Tibial artery (tissue), 4 donors: ENCODE data around the gene LAMA2.

Experiments
- DNase-seq, 2 donors: peaks; one replicate each; pipeline ENCODE4 v3.0.0-alpha.2; 2019
- H3K27ac ChIP-seq, 2 donors: fragments of 200-600 bp; sonication (generic) in 1 of 2; 1 replicate in 1 of 2; 2 replicates in 1 of 2; pipeline ENCODE4 v1.5.1; 2018 to 2019; ENCODE audit warnings: mild to moderate bottlenecking in 1 of 2
- H3K27me3 ChIP-seq, 2 donors: fragments of 200-600 bp; sonication (generic) in 1 of 2; one replicate each; pipeline versions ENCODE4 v1.5.1 to v1.6.0; 2016 to 2019
- H3K36me3 ChIP-seq, 3 donors: fragments of 200-600 bp; sonication (generic) in 2 of 3; one replicate each; pipeline ENCODE4 v1.5.1; 2016 to 2019; ENCODE audit warnings: mild to moderate bottlenecking in 2 of 3
- H3K4me1 ChIP-seq, 4 donors: fragments of 200-600 bp; sonication (generic) in 2 of 4; 1 replicate in 3 of 4; 2 replicates in 1 of 4; pipeline ENCODE4 v1.5.1; 2016 to 2019
- H3K4me3 ChIP-seq, 2 donors: fragments of 200-600 bp; sonication (generic) in 1 of 2; 1 replicate in 1 of 2; 2 replicates in 1 of 2; pipeline ENCODE4 v1.5.1; 2018 to 2019; ENCODE audit warnings: mild to moderate bottlenecking in 2 of 2
- H3K9me3 ChIP-seq, 3 donors: fragments of 200-600 bp; sonication (generic) in 1 of 3; one replicate each; pipeline ENCODE4 v1.5.1; 2016 to 2019
- intact Hi-C: fragments of 100-400 bp; cut with DNase I; formaldehyde crosslinking; loops from one replicate; pipeline ENCODE4 v1.15.0; 2023; ENCODE audit warnings: low total_unique reads
- TF ChIP-seq, protein P1 (sequence below), 2 experiments: fragments of 200-600 bp in 1 of 2; fragments of 450-650 bp in 1 of 2; IDR thresholded peaks; one replicate each; pipeline ENCODE4 v1.5.1; 2017 to 2019; ENCODE audit warnings: antibody characterized with exemption in 2 of 2, mild to moderate bottlenecking in 1 of 2, moderate library complexity in 1 of 2

Gene LAMA2

DNA sequence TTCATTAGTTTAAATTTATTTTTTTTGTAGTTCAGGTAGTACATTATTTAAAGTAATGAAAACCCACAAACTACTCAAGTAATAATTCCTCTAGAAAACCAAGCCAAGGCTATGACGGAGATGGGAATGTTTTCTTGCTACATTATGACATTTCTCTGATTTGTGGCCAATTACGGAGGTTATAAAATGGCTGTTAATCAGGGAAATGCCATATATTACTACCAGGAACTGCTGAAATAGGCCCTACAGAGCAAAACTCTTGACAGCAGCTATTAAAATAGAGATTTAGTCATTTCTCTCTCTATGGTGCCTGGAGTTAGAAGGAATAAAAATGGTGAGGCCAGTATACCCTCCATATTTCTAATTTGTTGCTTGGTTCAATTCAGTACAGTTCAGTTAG lies 547.0 kb downstream of the LAMA2 start:
- Histone ChIP-seq H3K36me3 (peaks cover 0 to 6% (median 0%) of the 10 kb centered on the region in 3 donors), H3K27me3 (no peaks in the 10 kb centered on the region), H3K9me3 (no peaks in the 10 kb centered on the region), H3K27ac (no peak overlapping the region), H3K4me3 (no peak overlapping the region), H3K4me1 (no peaks in the 10 kb centered on the region)
- intact Hi-C loops, result no loop called here
- no peak for DNase-seq
- TF ChIP-seq, protein P1, sequence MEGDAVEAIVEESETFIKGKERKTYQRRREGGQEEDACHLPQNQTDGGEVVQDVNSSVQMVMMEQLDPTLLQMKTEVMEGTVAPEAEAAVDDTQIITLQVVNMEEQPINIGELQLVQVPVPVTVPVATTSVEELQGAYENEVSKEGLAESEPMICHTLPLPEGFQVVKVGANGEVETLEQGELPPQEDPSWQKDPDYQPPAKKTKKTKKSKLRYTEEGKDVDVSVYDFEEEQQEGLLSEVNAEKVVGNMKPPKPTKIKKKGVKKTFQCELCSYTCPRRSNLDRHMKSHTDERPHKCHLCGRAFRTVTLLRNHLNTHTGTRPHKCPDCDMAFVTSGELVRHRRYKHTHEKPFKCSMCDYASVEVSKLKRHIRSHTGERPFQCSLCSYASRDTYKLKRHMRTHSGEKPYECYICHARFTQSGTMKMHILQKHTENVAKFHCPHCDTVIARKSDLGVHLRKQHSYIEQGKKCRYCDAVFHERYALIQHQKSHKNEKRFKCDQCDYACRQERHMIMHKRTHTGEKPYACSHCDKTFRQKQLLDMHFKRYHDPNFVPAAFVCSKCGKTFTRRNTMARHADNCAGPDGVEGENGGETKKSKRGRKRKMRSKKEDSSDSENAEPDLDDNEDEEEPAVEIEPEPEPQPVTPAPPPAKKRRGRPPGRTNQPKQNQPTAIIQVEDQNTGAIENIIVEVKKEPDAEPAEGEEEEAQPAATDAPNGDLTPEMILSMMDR (IDR thresholded peaks at IDR 0.05), result no peak

DNA sequence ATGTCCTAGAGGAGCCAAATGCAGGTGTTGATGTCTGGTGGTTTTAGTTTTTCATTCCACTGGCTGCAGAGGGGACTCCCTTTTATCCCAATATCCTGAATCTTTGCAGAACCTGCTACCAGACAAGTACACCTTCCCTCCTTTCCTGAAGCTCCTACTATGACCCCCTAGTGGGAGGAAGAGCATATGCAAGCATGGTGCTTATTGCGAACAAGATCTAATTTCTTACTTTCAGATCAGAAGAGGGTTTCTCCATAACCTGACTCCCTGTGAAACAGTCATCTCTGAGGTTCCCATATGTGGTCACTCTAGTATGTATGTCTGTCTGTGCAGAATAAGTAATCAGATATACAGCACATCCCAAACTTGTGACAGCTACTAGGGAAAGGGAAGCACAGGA lies 549.8 kb downstream of the LAMA2 start:
- H3K4me3 ChIP-seq, result no peak overlapping the region
- DNase-seq, result no peak
- H3K27ac ChIP-seq, result no peak overlapping the region
- peaks cover 0 to 6% (median 0%) of the 10 kb centered on the region in 3 donors for H3K36me3 ChIP-seq
- intact Hi-C loops, result no loop called here
- H3K4me1 ChIP-seq, result no peaks in the 10 kb centered on the region
- H3K27me3 ChIP-seq, result no peaks in the 10 kb centered on the region
- TF ChIP-seq, protein P1 (IDR thresholded peaks at IDR 0.05), result no peak
- no peaks in the 10 kb centered on the region for H3K9me3 ChIP-seq

DNA sequence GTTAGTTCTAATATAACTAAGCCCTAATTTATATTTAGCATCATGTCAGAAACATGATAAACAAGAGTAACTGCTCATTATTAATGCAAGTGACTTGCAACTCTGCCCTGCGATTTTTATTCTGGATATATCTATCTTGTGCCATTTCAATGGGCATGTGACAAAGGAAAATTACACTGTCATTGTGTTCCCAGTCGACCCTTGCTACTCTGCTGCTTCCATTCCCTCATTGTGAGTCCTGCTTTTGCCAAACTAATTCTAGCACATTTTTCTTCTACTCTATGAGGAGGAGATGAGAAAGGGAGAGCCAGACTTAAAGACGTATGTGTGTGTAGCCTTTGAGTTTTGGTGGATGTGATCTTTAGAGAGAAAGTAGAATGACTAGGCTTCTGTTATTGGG lies 551.2 kb downstream of the LAMA2 start:
- H3K27ac ChIP-seq, result no peak overlapping the region
- no peaks in the 10 kb centered on the region for H3K9me3 ChIP-seq
- TF ChIP-seq, protein P1 (IDR thresholded peaks at IDR 0.05), result no peak
- no peak overlapping the region for H3K4me3 ChIP-seq
- no peak for DNase-seq
- H3K36me3 ChIP-seq, result no peaks in the 10 kb centered on the region
- H3K27me3 ChIP-seq, result no peaks in the 10 kb centered on the region
- no peaks in the 10 kb centered on the region for H3K4me1 ChIP-seq
- intact Hi-C loops, result no loop called here

DNA sequence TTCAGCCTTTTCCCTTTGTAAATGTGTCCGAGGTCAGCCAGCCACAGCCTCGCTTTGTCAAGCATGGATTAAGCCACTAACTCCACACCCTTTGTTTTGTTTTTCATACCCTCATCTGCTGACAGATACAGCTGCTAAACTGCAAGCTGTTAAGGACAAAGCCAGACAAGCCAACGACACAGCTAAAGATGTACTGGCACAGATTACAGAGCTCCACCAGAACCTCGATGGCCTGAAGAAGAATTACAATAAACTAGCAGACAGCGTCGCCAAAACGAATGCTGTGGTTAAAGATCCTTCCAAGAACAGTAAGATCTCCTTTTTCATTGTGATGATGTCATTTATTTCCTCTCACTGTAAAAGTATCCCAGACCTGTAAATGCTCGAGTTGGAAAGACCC lies 557.8 kb downstream of the LAMA2 start:
- Histone ChIP-seq H3K4me1 (no peaks in the 10 kb centered on the region), H3K27ac (no peak overlapping the region), H3K4me3 (no peak overlapping the region), H3K9me3 (no peaks in the 10 kb centered on the region), H3K36me3 (peaks cover 0 to 4% (median 0%) of the 10 kb centered on the region in 3 donors), H3K27me3 (no peaks in the 10 kb centered on the region)
- TF ChIP-seq, protein P1 (IDR thresholded peaks at IDR 0.05), result no peak
- intact Hi-C loops, result no loop called here
- DNase-seq, result no peak

DNA sequence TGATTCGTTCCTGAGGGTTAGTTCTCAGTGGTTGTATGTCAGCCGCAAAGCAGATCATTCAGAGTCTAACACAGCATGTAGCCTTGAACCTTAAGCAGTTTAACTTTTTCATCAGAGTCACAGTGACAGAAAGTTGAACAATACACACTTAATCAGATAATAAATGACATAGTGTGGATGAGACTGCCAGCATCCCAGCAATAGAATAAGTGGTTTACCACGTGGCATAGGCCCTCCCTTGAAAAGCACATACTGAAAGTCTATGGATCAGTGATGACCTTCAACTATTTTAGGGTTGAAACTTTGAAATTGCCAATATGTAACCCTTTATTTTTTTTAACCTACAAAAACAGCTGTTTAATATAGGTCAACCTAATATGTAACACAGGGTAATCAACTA lies 561.7 kb downstream of the LAMA2 start:
- Histone ChIP-seq H3K9me3 (no peaks in the 10 kb centered on the region), H3K27ac (no peak overlapping the region), H3K27me3 (no peaks in the 10 kb centered on the region), H3K36me3 (peaks cover 0 to 4% (median 0%) of the 10 kb centered on the region in 3 donors), H3K4me1 (no peaks in the 10 kb centered on the region), H3K4me3 (no peak overlapping the region)
- intact Hi-C loops, result no loop called here
- TF ChIP-seq, protein P1 (IDR thresholded peaks at IDR 0.05), result no peak
- DNase-seq, result no peak
